Measurements from ENCODE around the gene CARD11.
A peak's percentile ranks its signal among the peaks of the same experiment; 100 is the strongest.
"Not testable (repeated sequence)": the region's sequence is repeated elsewhere in the genome, so short reads cannot be mapped to it uniquely, and the experiment has no call there.

Gene CARD11

GRCh38 chr7:2959828-2960599 lies 83.7 kb downstream of the CARD11 start:
- DNase-seq: no peak

- no peak for DNase-seq
These were observed 84.5 kb downstream of the CARD11 start for GRCh38 chr7:2959103-2959680.

DNA sequence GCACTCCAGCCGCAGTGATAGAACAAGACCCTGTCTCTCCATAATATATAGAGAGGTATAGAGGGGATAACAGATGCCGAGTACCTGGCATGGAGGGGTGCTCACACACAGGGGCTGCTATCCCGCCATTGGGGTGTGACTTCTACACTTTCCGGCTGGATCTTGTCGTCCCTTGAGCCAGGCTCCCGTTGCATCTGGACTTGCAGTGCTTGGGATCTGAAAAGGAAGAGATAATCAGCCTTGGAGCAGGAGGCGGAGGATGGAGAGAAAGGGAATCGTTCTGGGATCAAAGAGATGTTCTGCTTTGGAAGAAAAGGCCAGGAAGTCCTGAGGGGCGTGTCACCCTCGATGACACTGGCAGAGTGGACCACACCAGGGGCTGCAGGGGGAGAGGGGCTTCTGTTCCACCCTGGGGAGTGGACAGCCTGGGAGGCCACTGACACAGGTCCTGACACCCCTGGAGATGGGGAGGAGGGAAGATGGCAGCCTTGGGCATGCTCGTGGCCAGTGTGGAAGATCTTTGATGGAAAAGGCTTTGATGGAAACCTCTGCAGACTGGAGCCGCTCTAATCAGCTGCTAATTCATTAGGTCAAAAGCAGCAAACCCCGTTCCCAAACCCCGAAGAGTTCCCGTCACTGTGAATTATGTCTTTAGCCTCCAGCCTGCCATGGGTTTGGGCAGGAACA lies 85.1 kb downstream of the CARD11 start:
- DNase-seq: no peak

GRCh38 chr7:2957369-2957727 lies 86.3 kb downstream of the CARD11 start:
- not testable (repeated sequence) for DNase-seq

DNA sequence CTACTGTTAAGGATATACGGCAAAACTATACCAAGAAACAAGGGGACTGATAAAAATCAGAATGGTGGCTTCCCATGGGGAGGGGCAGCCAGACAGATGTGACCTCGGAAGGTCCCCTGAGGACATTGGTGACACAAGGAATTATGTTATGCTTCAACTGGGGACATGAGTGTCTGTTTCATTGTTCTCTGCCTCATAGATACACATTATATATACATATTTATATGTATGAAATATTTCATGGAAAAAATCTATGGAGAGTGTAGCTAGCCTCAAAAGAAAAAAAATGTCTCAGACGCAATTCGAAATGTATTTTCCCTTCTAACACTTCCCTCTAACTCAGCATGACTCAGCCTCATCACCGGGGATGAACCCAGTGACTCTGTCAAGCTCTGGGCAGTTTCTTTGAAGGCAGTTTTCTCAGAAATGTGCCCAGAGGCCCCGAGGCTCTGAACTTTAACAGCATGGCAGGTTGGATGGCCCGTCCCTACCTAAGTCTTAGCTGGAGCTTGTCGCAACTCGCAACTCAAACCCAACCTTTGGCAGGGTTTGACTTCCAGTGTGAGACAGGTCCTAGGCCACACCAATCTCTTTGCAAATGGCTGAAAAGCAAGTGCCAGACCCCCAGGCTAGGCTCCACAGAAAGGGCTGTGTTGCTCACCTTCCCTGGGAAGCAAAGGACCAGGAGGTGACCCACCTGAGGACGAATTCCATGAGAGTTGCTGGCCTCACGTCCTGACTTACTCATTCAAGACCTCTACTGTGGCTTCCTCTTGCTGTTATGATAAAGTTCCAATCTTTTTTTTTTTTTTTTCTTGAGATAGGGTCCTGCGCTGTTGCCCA lies 86.9 kb downstream of the CARD11 start:
- no peak for DNase-seq

GRCh38 chr7:2956076-2956475 lies 87.6 kb downstream of the CARD11 start:
- DNase-seq: no peak

DNA sequence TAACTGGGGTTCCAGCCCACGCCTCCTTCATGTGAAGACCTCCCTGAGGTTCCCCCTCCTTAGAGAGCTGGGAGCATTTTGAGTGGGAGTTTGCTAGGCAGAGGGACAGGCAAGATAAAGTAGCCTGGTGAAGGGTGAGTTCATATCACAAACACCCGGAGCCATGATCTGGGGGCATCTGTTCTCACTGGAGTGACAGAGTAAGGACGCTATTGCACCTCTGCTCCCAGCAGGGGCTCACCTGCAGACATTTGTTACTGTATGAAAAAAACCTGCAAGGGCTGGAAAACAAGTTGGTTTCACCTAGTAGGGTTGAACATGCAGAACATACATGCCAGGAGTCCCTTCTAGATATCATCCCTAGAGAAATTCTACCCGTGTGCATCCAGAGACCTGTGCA lies 88.4 kb downstream of the CARD11 start:
- no peak for DNase-seq

GRCh38 chr7:2954433-2954853 lies 89.2 kb downstream of the CARD11 start:
- DNase-seq: peak; percentile 59

DNA sequence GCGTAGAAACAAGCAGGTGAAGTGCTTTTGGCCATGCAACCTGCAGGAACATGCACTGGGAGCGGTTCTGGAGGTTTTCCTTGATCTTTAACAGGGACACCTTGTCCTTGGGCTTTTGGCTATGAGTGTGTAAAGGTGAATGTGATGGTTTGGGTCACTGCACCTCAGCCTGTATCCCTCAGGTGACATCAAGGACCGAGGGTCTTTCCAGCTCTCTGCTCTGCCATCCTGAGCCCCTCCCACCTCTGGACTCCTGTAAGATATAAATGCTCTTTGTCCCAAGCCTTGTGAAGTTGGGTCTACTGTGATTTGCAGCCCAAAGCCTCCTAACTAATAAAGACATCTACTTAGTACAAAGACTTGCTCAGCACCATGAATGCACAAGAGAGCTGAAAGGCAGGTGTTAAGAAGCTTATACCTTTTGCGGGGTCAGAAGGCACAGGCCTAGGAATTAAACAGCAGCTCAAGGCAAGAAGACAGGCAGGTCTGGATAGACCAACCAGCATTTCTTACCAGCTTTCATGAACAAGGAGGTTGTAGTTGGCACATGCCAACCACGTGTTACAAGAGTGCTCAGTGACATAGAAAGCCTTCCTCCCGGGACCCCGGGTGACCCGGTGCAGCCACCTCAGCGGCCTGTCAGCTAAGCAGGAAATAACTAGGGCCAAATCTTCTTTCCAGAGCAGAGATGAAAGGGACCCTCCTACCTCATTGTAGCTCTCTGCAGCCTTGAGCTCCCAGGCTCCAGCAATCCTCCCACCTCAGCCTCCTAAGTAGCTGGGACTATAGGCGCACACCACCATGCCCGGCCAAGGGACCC lies 89.9 kb downstream of the CARD11 start:
- DNase-seq: no peak

DNA sequence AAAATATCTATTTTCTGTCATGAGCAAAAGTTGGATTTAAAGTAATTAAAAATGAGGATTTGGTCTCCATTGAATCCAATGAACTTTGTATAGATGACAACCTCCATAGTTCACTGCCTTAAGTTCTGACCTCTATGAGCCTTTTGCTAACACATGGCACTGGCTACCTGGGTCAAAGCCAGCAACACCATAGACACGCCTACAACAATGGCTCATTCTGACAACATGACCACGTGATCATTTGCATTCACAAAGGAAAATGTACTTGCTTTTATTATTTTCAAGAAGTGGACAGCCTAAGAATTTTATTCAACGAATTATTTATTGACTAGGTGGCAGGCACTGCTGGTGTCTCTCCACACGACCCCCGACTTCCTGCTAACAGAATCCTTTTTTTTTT lies 90.6 kb downstream of the CARD11 start:
- no peak for DNase-seq

GRCh38 chr7:2952316-2952715 lies 91.4 kb downstream of the CARD11 start:
- DNase-seq: no peak

GRCh38 chr7:2950578-2950977 lies 93.1 kb downstream of the CARD11 start:
- DNase-seq: no peak

DNA sequence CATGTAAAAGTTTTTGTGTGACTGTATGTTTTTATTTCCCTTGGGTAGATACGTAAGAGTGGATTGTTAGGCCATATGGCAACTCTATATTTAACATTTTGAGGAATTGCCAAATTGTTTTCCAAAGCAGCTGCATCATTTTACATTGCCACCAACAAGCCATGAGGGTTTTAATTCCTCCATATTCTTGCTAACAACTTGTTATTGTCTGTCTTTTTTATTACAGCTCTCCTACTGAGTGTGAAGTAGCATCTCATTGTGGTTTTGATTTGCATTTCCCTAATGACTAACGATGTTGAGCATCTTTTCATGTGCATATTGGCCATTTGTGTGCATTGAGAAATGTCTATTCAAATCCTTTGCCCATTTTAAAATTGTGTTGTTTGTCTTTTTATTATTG lies 94.9 kb downstream of the CARD11 start:
- no peak for DNase-seq

- DNase-seq: no peak
These were observed 96.4 kb downstream of the CARD11 start for GRCh38 chr7:2947058-2947780.

DNA sequence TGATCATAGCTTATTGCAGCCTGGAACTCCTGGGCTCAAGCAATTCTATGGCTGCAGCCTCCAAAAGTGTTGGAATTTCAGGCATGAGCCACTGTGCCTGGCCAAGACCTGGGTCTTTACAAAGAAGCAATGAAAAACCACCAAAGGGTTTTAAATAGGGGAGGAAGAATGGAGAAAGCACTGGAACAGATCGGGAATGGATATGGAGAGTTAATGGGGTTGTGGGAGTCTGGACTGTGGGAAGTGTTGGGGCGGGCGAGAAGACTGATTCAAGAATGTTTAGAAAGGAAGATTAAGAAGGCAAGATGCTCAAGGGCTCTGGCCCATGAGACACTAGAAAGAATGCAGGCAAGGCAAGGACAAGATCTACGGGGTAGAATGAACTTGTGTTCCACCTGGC lies 98.5 kb downstream of the CARD11 start:
- no peak for DNase-seq

- no peak for DNase-seq
These were observed 98.9 kb downstream of the CARD11 start for GRCh38 chr7:2944739-2945138.

GRCh38 chr7:2943851-2944601 lies 99.6 kb downstream of the CARD11 start:
- no peak for DNase-seq

DNA sequence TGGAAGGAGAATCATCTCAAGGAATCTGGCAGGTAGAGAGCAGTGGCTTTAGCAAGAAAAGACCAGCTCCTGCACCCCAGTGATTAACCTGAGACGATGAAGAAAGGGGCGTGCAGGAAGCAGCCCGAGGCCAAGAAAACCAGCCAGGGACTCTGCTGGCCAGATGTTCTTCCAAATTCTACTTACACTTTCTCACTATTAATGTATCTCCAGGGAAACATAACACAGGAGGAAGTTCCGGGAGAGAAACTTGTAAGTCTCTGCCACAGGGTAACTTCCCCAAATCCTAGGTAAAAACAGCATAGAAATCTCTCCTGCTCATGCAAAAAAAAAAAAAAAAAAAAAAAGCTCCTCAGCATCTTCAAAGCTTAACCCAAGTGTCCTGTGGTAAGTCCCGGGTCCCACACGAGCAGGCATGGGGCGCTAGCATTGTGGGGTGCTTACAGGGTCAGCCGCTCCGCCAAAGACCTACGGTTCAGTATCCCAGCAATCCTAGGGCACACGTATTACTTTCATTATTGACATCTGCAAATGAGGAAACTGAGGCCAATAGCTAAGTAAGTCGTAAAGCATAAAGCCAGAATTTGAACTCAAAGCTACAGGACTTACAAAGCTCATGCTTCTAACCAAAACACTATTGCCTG lies 102.3 kb downstream of the CARD11 start:
- no peak for DNase-seq

- DNase-seq: no peak
These were observed 103.2 kb downstream of the CARD11 start for GRCh38 chr7:2940466-2940865.

GRCh38 chr7:2939193-2939885 lies 104.3 kb downstream of the CARD11 start:
- no peak for DNase-seq

Measured in CD4-positive, alpha-beta T cell treated with Interleukin-6 for 4 hours (primary cell).